ENCODE results near the gene ZMYM4.
A peak's percentile ranks its signal among the peaks of the same experiment; 100 is the strongest.
"Not testable (repeated sequence)": the region's sequence is repeated elsewhere in the genome, so short reads cannot be mapped to it uniquely, and the experiment has no call there.

ZMYM4 gene

GRCh38 chr1:35369922-35370671, 101.6 kb downstream of the ZMYM4 start:
- no peak for TF ChIP-seq CTCF (IDR thresholded peaks at IDR 0.05; ENCODE audit: insufficient read depth, low read depth, low read length, missing control alignments)
- DNase-seq (ENCODE audit: low read depth): peak; percentile 5
- no peak overlapping the region for H3K4me3 ChIP-seq (ENCODE audit: low read depth, low read length)

- TF ChIP-seq CTCF (IDR thresholded peaks at IDR 0.05; ENCODE audit: insufficient read depth, low read depth, low read length, missing control alignments): no peak
- H3K4me3 ChIP-seq (ENCODE audit: low read depth, low read length): no peak overlapping the region
- DNase-seq (ENCODE audit: low read depth): no peak
Observed at GRCh38 chr1:35371506-35371905, 103.0 kb downstream of the ZMYM4 start.

- no peak for DNase-seq (ENCODE audit: low read depth)
- TF ChIP-seq CTCF (IDR thresholded peaks at IDR 0.05; ENCODE audit: insufficient read depth, low read depth, low read length, missing control alignments): no peak
- no peak overlapping the region for H3K4me3 ChIP-seq (ENCODE audit: low read depth, low read length)
Observed at GRCh38 chr1:35377555-35377954, 109.0 kb downstream of the ZMYM4 start.

DNA sequence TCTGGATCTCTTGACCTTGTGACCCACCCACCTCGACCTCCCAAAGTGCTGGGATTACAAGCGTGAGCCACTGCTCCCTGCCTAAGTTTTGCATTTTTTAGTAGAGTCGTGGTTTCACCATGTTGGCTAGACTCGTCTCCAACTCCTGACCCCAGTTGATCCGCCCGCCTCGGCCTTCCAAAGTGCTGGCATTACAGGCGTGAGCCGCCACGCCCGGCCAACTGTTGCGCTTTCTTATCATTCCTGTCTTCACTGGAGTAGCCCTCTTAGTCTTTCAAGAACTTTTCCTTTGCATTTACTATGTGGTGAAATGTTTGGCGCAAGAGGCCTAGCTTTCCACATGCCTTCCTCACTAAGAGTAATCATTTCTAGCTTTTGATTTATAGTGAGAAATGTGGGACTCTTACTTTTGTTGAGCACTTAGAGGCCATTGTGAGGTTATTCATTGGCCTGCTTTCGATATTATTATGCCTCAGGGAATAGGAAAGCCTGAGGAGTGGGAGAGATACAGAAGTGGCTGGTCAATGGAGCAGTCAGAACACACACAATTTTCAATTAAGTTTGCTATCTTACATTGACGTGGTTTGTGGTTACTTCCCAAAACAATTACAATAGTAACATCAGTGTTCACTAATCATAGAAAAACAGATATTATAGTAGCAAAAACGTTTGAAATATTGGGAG, 111.0 kb downstream of the ZMYM4 start:
- DNase-seq (ENCODE audit: low read depth): no peak
- TF ChIP-seq CTCF (IDR thresholded peaks at IDR 0.05; ENCODE audit: insufficient read depth, low read depth, low read length, missing control alignments): no peak
- no peak overlapping the region for H3K4me3 ChIP-seq (ENCODE audit: low read depth, low read length)

DNA sequence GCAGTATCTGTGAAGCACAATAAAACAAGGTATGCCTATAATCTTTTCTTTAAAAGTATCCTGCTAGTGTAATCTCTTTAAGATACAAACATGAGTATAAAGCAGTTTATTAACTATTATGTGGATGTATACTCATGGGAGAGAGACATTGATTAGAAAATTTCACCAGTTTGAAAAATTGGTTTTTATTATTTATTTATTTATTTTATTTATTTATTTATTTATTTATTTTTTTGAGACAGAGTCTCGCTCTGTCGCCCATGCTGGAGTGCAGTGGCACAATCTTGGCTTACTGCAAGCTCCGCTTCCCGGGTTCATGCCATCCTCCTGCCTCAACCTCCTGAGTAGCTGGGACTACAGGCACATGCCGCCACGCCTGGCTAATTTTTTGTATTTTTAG, 111.6 kb downstream of the ZMYM4 start:
- not testable (repeated sequence) for H3K4me3 ChIP-seq (ENCODE audit: low read depth, low read length); DNase-seq (ENCODE audit: low read depth)

- no peak for TF ChIP-seq CTCF (IDR thresholded peaks at IDR 0.05; ENCODE audit: insufficient read depth, low read depth, low read length, missing control alignments)
- no peak for DNase-seq (ENCODE audit: low read depth)
- H3K4me3 ChIP-seq (ENCODE audit: low read depth, low read length): no peak overlapping the region
Observed at GRCh38 chr1:35382107-35382506, 113.6 kb downstream of the ZMYM4 start.

DNA sequence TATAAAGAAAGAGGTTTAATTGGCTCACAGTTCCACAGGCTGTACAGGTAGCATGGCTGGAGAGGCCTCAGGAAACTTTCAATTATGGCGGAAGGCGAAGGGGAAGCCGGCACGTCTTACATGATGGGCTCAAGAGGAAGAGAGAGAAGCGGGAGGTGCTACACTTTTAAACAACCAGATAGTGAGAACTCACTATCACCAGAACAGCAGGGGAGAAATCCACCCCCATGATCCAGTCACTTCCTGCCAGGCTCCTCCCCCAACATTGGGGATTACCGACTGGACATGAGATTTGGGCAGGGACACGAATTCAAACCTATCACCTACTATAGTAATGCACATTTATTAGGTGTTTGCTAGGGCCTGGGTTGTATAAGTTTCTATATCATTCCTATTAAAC, 117.8 kb downstream of the ZMYM4 start:
- no peak overlapping the region for H3K4me3 ChIP-seq (ENCODE audit: low read depth, low read length)
- no peak for TF ChIP-seq CTCF (IDR thresholded peaks at IDR 0.05; ENCODE audit: insufficient read depth, low read depth, low read length, missing control alignments)
- DNase-seq (ENCODE audit: low read depth): no peak
